ENCODE results near the gene RRP15. TPM values are rescaled to one million over a fixed set of nuclear protein-coding genes. Genes with fewer than 3 reads are reported as not detected.
A peak's percentile ranks its signal among the peaks of the same experiment; 100 is the strongest.

RRP15 gene
- polyA plus RNA-seq, 3 donors = 0.81 to 7.6 (median 4.6) TPM

- WGBS (ENCODE audit: insufficient coverage) = 100% methylated on average over 3 of the region's 6 CpGs
Observed at GRCh38 chr1:218384581-218384993, 99.5 kb downstream of the RRP15 start.

More at GRCh38 chr1:218384581-218384993, 99.5 kb downstream of the RRP15 start:
- Histone ChIP-seq H4K20me1 (ENCODE audit: insufficient read depth, low read length) (no peaks in the 10 kb centered on the region), H3K27me3 (ENCODE audit: control insufficient read depth in 2 of 2, insufficient read depth in 2 of 2, low read length in 2 of 2) (peaks cover 50 to 57% of the 10 kb centered on the region in 2 donors), H3K4me2 (replicated peaks; ENCODE audit: extremely low read depth, low read length, poor library complexity, severe bottlenecking) (no peak overlapping the region), H3K9ac (ENCODE audit: insufficient read depth, low read length, poor library complexity, severe bottlenecking) (no peak overlapping the region), H3K27ac (ENCODE audit: low read depth in 1 of 2, low read length in 2 of 2) (no peak overlapping the region), H2AFZ (ENCODE audit: insufficient read depth, low read depth, low read length, poor library complexity, severe bottlenecking) (no peak overlapping the region), H3K79me2 (ENCODE audit: insufficient read depth, low read length) (no peaks in the 10 kb centered on the region), H3K4me3 (replicated peaks in 1 of 3; ENCODE audit: low read depth in 2 of 3, low read length in 3 of 3) (no peak overlapping the region), H3K9me3 (replicated peaks in 1 of 2; ENCODE audit: control insufficient read depth in 1 of 2, insufficient read depth in 1 of 2, low read length in 2 of 2) (no peaks in the 10 kb centered on the region), H3K4me1 (ENCODE audit: control insufficient read depth in 1 of 2, insufficient read depth in 2 of 2, low read length in 2 of 2) (no peaks in the 10 kb centered on the region), H3K36me3 (replicated peaks in 1 of 2; ENCODE audit: control insufficient read depth in 1 of 2, insufficient read depth in 2 of 2, low read length in 2 of 2) (no peaks in the 10 kb centered on the region)
- no peak for TF ChIP-seq CTCF (IDR thresholded peaks at IDR 0.05)
- intact Hi-C loops (cut with micrococcal nuclease) = no loop called here
- H3K4me3 Mint-ChIP-seq = peak overlapping the region in 1 of 2 donors; percentile 7
- H3K9me3 Mint-ChIP-seq = no peaks in the 10 kb centered on the region
- H3K27ac Mint-ChIP-seq = no peak overlapping the region
- no peaks in the 10 kb centered on the region for H3K4me1 Mint-ChIP-seq
- DNase-seq = no peak
- H3K36me3 Mint-ChIP-seq = no peaks in the 10 kb centered on the region
- H3K27me3 Mint-ChIP-seq (ENCODE audit: low read depth in 3 of 3) = peaks cover 50 to 72% (median 62%) of the 10 kb centered on the region in 3 donors

Small RNA genes lying within 50 kb of the gene (small RNA-seq; reads per million reads assigned to genes)
- gene AC096638.1 (ENCODE audit: insufficient read length, low read depth) = not detected

Other genes with a start within 250 kb of the RRP15 start
- under 1 TPM in 1 of 3 donors, not detected in 2; 0.01 TPM for gene TGFB2, start 60.0 kb downstream of the RRP15 start, polyA plus RNA-seq

Data from CD14-positive monocyte (primary cell).